H1 (cell line): ENCODE data around the gene CDKN2C. TPM values are rescaled to one million over a fixed set of nuclear protein-coding genes. Genes with fewer than 3 reads are reported as not detected.

Experiments used
- CTCF ChIA-PET: fragments of 300-600 bp; sonication (Branson Sonifier 250); formaldehyde crosslinking; loops from one replicate; lab custom pipeline; 2021; ENCODE audit not compliant: partially characterized antibody; lab: Charles Lee
- POLR2A ChIA-PET: fragments of 300-600 bp; sonication (Branson Sonifier 250); formaldehyde crosslinking; loops from one replicate; lab custom pipeline; 2021; ENCODE audit warnings: inconsistent platforms; ENCODE audit not compliant: partially characterized antibody; lab: Charles Lee
- DNase-seq, 2 experiments: peaks; one replicate each; pipeline versions ENCODE4 v3.0.0 to v3.0.0-alpha.2; 2010 to 2022; ENCODE audit warnings: low spot score in 2 of 2, low read depth in 1 of 2, mixed read lengths in 1 of 2
- FAIRE-seq: peaks from 2 replicates; lab custom pipeline; 2011; peaks lifted over from hg19 to GRCh38; lab: Jason Lieb, UNC
- H2AFZ ChIP-seq: 2 replicates; pipeline ENCODE4 v1.8.1; 2012; ENCODE audit warnings: low read length, inconsistent platforms
- H2AK5ac ChIP-seq: 2 replicates; pipeline ENCODE4 v1.6.1; 2013; ENCODE audit warnings: low read depth, low read length
- H2BK120ac ChIP-seq: replicated peaks from 2 replicates; pipeline ENCODE3; 2013; ENCODE audit warnings: low read depth, low read length, inconsistent platforms
- H2BK12ac ChIP-seq: 2 replicates; pipeline ENCODE4 v1.6.1; 2013; ENCODE audit warnings: low read depth, low read length
- H2BK15ac ChIP-seq: 2 replicates; pipeline ENCODE4 v1.6.1; 2013; ENCODE audit warnings: low read length
- H2BK20ac ChIP-seq: 2 replicates; pipeline ENCODE4 v1.6.1; 2013; ENCODE audit warnings: low read length
- H2BK5ac ChIP-seq: 2 replicates; pipeline ENCODE4 v1.6.1; 2013; ENCODE audit warnings: low read depth, low read length
- H3K14ac ChIP-seq: 2 replicates; pipeline ENCODE4 v1.6.1; 2013; ENCODE audit warnings: inconsistent platforms; ENCODE audit not compliant: insufficient read length
- H3K18ac ChIP-seq: 2 replicates; pipeline ENCODE4 v1.6.1; 2013; ENCODE audit warnings: low read length; ENCODE audit errors: extremely low read depth
- H3K23ac ChIP-seq: 2 replicates; pipeline ENCODE4 v1.6.1; 2013; ENCODE audit warnings: inconsistent platforms; ENCODE audit not compliant: insufficient read length
- H3K23me2 ChIP-seq: 2 replicates; pipeline ENCODE4 v1.6.1; 2013; ENCODE audit warnings: low read depth, low read length
- H3K27ac ChIP-seq: 2 replicates; pipeline ENCODE4 v1.6.1; 2011; ENCODE audit warnings: low read depth, low read length, inconsistent platforms
- H3K27me3 ChIP-seq, 4 experiments: replicated peaks in 1 of 4; 1 replicate in 1 of 4; 2 replicates in 3 of 4; pipeline versions ENCODE4 v1.6.1 to v1.8.1; 2011 to 2013; ENCODE audit warnings: low read length in 3 of 4, mild to moderate bottlenecking in 3 of 4, inconsistent platforms in 2 of 4, mixed read lengths in 2 of 4, moderate library complexity in 1 of 4; ENCODE audit not compliant: control insufficient read depth in 3 of 4, insufficient read depth in 3 of 4; ENCODE audit errors: extremely low read depth in 1 of 4
- H3K36me3 ChIP-seq, 4 experiments: 2 replicates each; pipeline versions ENCODE4 v1.6.1 to v1.8.1; 2011 to 2013; ENCODE audit warnings: mild to moderate bottlenecking in 4 of 4, low read length in 3 of 4, moderate library complexity in 2 of 4, control low read depth in 1 of 4, inconsistent platforms in 1 of 4; ENCODE audit not compliant: insufficient read depth in 4 of 4, control insufficient read depth in 2 of 4
- H3K4ac ChIP-seq: replicated peaks from 2 replicates; pipeline ENCODE3; 2013; ENCODE audit warnings: low read length, low read depth, mixed read lengths, inconsistent platforms; ENCODE audit not compliant: insufficient read length
- H3K4me1 ChIP-seq, 4 experiments: replicated peaks in 1 of 4; 1 replicate in 1 of 4; 2 replicates in 3 of 4; pipeline versions ENCODE4 v1.6.1 to v1.8.1; 2011 to 2013; ENCODE audit warnings: low read length in 3 of 4, inconsistent platforms in 2 of 4, mixed read lengths in 1 of 4; ENCODE audit not compliant: insufficient read depth in 4 of 4, control insufficient read depth in 3 of 4
- H3K4me2 ChIP-seq, 2 experiments: 2 replicates each; pipeline versions ENCODE4 v1.6.1 to v1.8.1; 2011 to 2013; ENCODE audit warnings: low read depth in 2 of 2, low read length in 2 of 2, control low read depth in 1 of 2, inconsistent platforms in 1 of 2, mild to moderate bottlenecking in 1 of 2; ENCODE audit not compliant: insufficient read depth in 1 of 2
- H3K4me3 ChIP-seq, 4 experiments: fragments of 200-600, 300-600 bp in 1 of 4; sonication (generic), shearing (Covaris generic), sonication (Bioruptor Twin) in 1 of 4; 2 replicates each; pipeline versions ENCODE4 v1.5.1 to v1.8.1; 2011 to 2016; ENCODE audit warnings: low read length in 4 of 4, low read depth in 3 of 4, control low read depth in 2 of 4, inconsistent platforms in 2 of 4, mild to moderate bottlenecking in 2 of 4, mixed read lengths in 1 of 4, moderate library complexity in 1 of 4; ENCODE audit not compliant: insufficient read depth in 2 of 4; ENCODE audit errors: extremely low read depth in 1 of 4
- H3K56ac ChIP-seq: replicated peaks from 2 replicates; pipeline ENCODE3; 2013; ENCODE audit warnings: low read depth, mild to moderate bottlenecking, mixed read lengths, low read length, inconsistent platforms; ENCODE audit not compliant: insufficient read length
- H3K79me1 ChIP-seq: 2 replicates; pipeline ENCODE4 v1.6.1; 2013; ENCODE audit warnings: low read depth, low read length, control low read depth
- H3K79me2 ChIP-seq, 2 experiments: 2 replicates each; pipeline versions ENCODE4 v1.6.1 to v1.8.1; 2012 to 2013; ENCODE audit warnings: low read length in 2 of 2, mild to moderate bottlenecking in 2 of 2, inconsistent platforms in 1 of 2; ENCODE audit not compliant: insufficient read depth in 2 of 2, control insufficient read depth in 1 of 2
- H3K9ac ChIP-seq, 4 experiments: replicated peaks in 1 of 4; 1 replicate in 1 of 4; 2 replicates in 3 of 4; pipeline versions ENCODE4 v1.6.1 to v1.8.1; 2011 to 2013; ENCODE audit warnings: low read depth in 3 of 4, low read length in 3 of 4, control low read depth in 2 of 4, mild to moderate bottlenecking in 2 of 4, moderate library complexity in 2 of 4, inconsistent platforms in 1 of 4; ENCODE audit errors: extremely low read depth in 1 of 4
- H3K9me3 ChIP-seq, 2 experiments: 2 replicates each; pipeline versions ENCODE4 v1.6.1 to v1.8.1; 2012 to 2013; ENCODE audit warnings: mild to moderate bottlenecking in 2 of 2, moderate library complexity in 2 of 2, control low read depth in 1 of 2, inconsistent platforms in 1 of 2, low read depth in 1 of 2, low read length in 1 of 2, mixed read lengths in 1 of 2; ENCODE audit not compliant: insufficient read depth in 2 of 2
- H4K20me1 ChIP-seq, 2 experiments: replicated peaks in 1 of 2; 2 replicates each; pipeline versions ENCODE3 to v1.8.1; 2011 to 2013; ENCODE audit warnings: inconsistent platforms in 2 of 2, low read length in 2 of 2, mild to moderate bottlenecking in 1 of 2; ENCODE audit not compliant: insufficient read depth in 2 of 2, control insufficient read depth in 1 of 2
- H4K5ac ChIP-seq: 2 replicates; pipeline ENCODE4 v1.6.1; 2013; ENCODE audit warnings: low read length, low read depth, mixed read lengths, inconsistent platforms; ENCODE audit not compliant: insufficient read length
- H4K8ac ChIP-seq: 2 replicates; pipeline ENCODE4 v1.8.0; 2013; ENCODE audit warnings: mild to moderate bottlenecking, moderate library complexity, low read length, inconsistent platforms; ENCODE audit not compliant: insufficient read depth; ENCODE audit errors: extremely low read depth
- H4K91ac ChIP-seq: replicated peaks from 2 replicates; pipeline ENCODE3; 2013; ENCODE audit warnings: low read length, mixed read lengths, inconsistent platforms; ENCODE audit not compliant: insufficient read length
- BRCA1 ChIP-seq: IDR thresholded peaks from 2 replicates; pipeline ENCODE4 v1.6.1; 2012; ENCODE audit warnings: low read depth, low read length, improper control_type of control experiment
- CREB1 ChIP-seq: IDR thresholded peaks from 2 replicates; pipeline ENCODE4 v1.6.1; 2012; ENCODE audit warnings: inconsistent platforms
- EZH2 ChIP-seq: fragments of 200-600 bp; sonication (generic); IDR thresholded peaks from 2 replicates; pipeline ENCODE4 v1.7.1; 2012; ENCODE audit warnings: low read depth, mild to moderate bottlenecking, moderate library complexity, low read length, inconsistent platforms; ENCODE audit not compliant: severe bottlenecking
- JUND ChIP-seq: IDR thresholded peaks from 2 replicates; pipeline ENCODE4 v1.6.1; 2011; ENCODE audit warnings: mild to moderate bottlenecking, improper control_type of control experiment, low read length
- KDM4A ChIP-seq: IDR thresholded peaks from one replicate; pipeline ENCODE4 v1.7.1; 2012; ENCODE audit warnings: low read depth, mild to moderate bottlenecking, moderate library complexity, low read length, inconsistent platforms; ENCODE audit not compliant: severe bottlenecking
- MAFK ChIP-seq: IDR thresholded peaks from 2 replicates; pipeline ENCODE4 v1.6.1; 2012; ENCODE audit warnings: low read depth, mild to moderate bottlenecking, improper control_type of control experiment, low read length
- MAX ChIP-seq: IDR thresholded peaks from 2 replicates; pipeline ENCODE4 v1.6.1; 2012; ENCODE audit warnings: inconsistent platforms
- NANOG ChIP-seq: IDR thresholded peaks from 2 replicates; pipeline ENCODE4 v1.6.1; 2011; ENCODE audit warnings: low read length, low read depth, mild to moderate bottlenecking, inconsistent platforms; ENCODE audit not compliant: insufficient read depth, poor library complexity, severe bottlenecking
- POLR2A ChIP-seq, 2 experiments: IDR thresholded peaks; 1 replicate in 1 of 2; 2 replicates in 1 of 2; pipeline ENCODE4 v1.6.1; 2011; ENCODE audit warnings: low read depth in 2 of 2, low read length in 2 of 2, mild to moderate bottlenecking in 2 of 2; ENCODE audit errors: control extremely low read depth in 1 of 2
- POLR2AphosphoS5 ChIP-seq: IDR thresholded peaks from 2 replicates; pipeline ENCODE4 v1.6.1; 2011; ENCODE audit warnings: low read depth, low read length
- WGBS, 2 experiments: shearing (Covaris generic) in 1 of 2; methylation state at CpG; one replicate each; pipeline versions ENCODE4 v1.1.6 to v1.1.7; 2013 to 2015; ENCODE audit warnings: low lambda C conversion rate in 2 of 2, mixed read lengths in 2 of 2, inconsistent platforms in 1 of 2, low coverage in 1 of 2, missing lambda C conversion rate in 1 of 2; ENCODE audit not compliant: insufficient replicate concordance in 2 of 2, insufficient coverage in 1 of 2, insufficient read length in 1 of 2; ENCODE audit errors: extremely low coverage in 1 of 2, missing lambda C conversion rate in 1 of 2; 5-methylcytosine and 5-hydroxymethylcytosine counted together
- polyA plus RNA-seq, 7 experiments: library from polyadenylated mRNA; depleted of rRNA in 3 of 7; stranded (reverse) in 5 of 7; unstranded in 2 of 7; fragments of >200 nt in 5 of 7; fragments of 200-250 nt in 2 of 7; gene quantifications; 1 replicate in 5 of 7; 2 replicates in 1 of 7; 4 replicates in 1 of 7; pipeline versions ENCODE4 v1.2.1 to v1.2.3, GENCODE V29; 2011 to 2013; ENCODE audit warnings: missing spikeins in 2 of 7, mixed read lengths in 2 of 7
- total RNA-seq: library from RNA; stranded (reverse); fragmentation: NEBNext Ultra II Directional; extraction: Animal tissue kit (Norgen Biotek cat#: 25700); gene quantifications from 2 replicates; pipeline ENCODE4 v1.2.1, GENCODE V29; 2021

Gene CDKN2C
- total and polyA plus RNA-seq, 2 of the 8 experiments (the other 6 are each of a cell fraction or from before 2014, with no cell fraction given), result not detected

GRCh38 chr1:50982611-50983010 lies 12.6 kb downstream of the CDKN2C start:
- no peak overlapping the region for H3K4me3 ChIP-seq
- CTCF ChIA-PET, result interaction anchor here (0.6 kb wide), 1 partner anchor 1428 kb away, joined by 3 read pairs; no protein-coding TSS in a partner anchor

More at GRCh38 chr1:50982611-50983010, 12.6 kb downstream of the CDKN2C start:
- TF ChIP-seq BRCA1 (no peak), MAFK (no peak), MAX (no peak), JUND (no peak), POLR2A (IDR thresholded peaks at IDR 0.05; ENCODE audit: control extremely low read depth in 1 of 2, low read depth in 2 of 2, low read length in 2 of 2) (no peak), NANOG (no peak), EZH2 (no peak), POLR2AphosphoS5 (no peak), CREB1 (no peak), KDM4A (no peak)
- TF ChIP-seq, all 59 proteins: peak for 0
- Histone ChIP-seq H3K79me1 (no peaks in the 10 kb centered on the region), H2AFZ (no peak overlapping the region), H4K91ac (no peak overlapping the region), H3K9ac (no peak overlapping the region), H3K79me2 (no peaks in the 10 kb centered on the region), H3K4me2 (no peak overlapping the region), H3K4me1 (no peaks in the 10 kb centered on the region; a peak in 1 of 7 replicates), H4K20me1 (no peaks in the 10 kb centered on the region), H3K18ac (no peak overlapping the region), H4K8ac (no peak overlapping the region), H2BK5ac (no peak overlapping the region), H2BK120ac (no peak overlapping the region), H3K23ac (no peak overlapping the region), H2AK5ac (no peak overlapping the region), H2BK20ac (no peak overlapping the region), H3K36me3 (no peaks in the 10 kb centered on the region), H3K9me3 (no peaks in the 10 kb centered on the region), H4K5ac (no peak overlapping the region), H2BK15ac (no peak overlapping the region), H2BK12ac (no peak overlapping the region), H3K14ac (no peak overlapping the region), H3K23me2 (peaks cover 1% of the 10 kb centered on the region; the same call in 1 of the 2 replicates), H3K56ac (no peak overlapping the region), H3K27ac (no peak overlapping the region), H3K27me3 (peaks cover 7 to 43% (median 21%) of the 10 kb centered on the region in 4 experiments), H3K4ac (no peak overlapping the region)
- WGBS, 2 experiments, result 88% methylated on average over 3 of the region's 3 CpGs; no CpG with 5 or more reads in 1 of the 2 experiments
- POLR2A ChIA-PET, result no interaction called here
- FAIRE-seq, result no peak
- no peak for DNase-seq
